Stomach smooth muscle (tissue), 2 donors: ENCODE measurements around the gene ZFPM1.
"Not testable (repeated sequence)": the region's sequence is repeated elsewhere in the genome, so short reads cannot be mapped to it uniquely, and the experiment has no call there.

Source experiments
- H3K27ac ChIP-seq: one replicate; pipeline ENCODE4 v1.7.0; 2013; ENCODE audit warnings: mild to moderate bottlenecking, low read length, inconsistent platforms
- H3K27me3 ChIP-seq, 2 donors: one replicate each; pipeline ENCODE4 v1.7.0; 2013; ENCODE audit warnings: low read length in 2 of 2; ENCODE audit not compliant: insufficient read depth in 2 of 2, control insufficient read depth in 1 of 2
- H3K36me3 ChIP-seq, 2 donors: one replicate each; pipeline ENCODE4 v1.7.0; 2013; ENCODE audit warnings: low read length in 2 of 2; ENCODE audit not compliant: control insufficient read depth in 2 of 2, insufficient read depth in 2 of 2
- H3K4me1 ChIP-seq: one replicate; pipeline ENCODE4 v1.7.0; 2013; ENCODE audit warnings: low read length; ENCODE audit not compliant: control insufficient read depth, insufficient read depth
- H3K4me3 ChIP-seq, 2 donors: one replicate each; pipeline ENCODE4 v1.7.0; 2013; ENCODE audit warnings: low read length in 2 of 2
- H3K9ac ChIP-seq, 2 donors: one replicate each; pipeline ENCODE4 v1.7.0; 2013; ENCODE audit warnings: low read length in 2 of 2, mild to moderate bottlenecking in 1 of 2
- H3K9me3 ChIP-seq, 2 donors: one replicate each; pipeline ENCODE4 v1.7.0; 2013; ENCODE audit warnings: low read length in 2 of 2; ENCODE audit not compliant: control insufficient read depth in 2 of 2
- donor health status: healthy.
- donor health status: Pancreatic carcinoma.

The ZFPM1 gene

GRCh38 chr16:88410297-88410968, 42.6 kb upstream of the ZFPM1 start:
- H3K36me3 ChIP-seq, H3K4me3 ChIP-seq, H3K9ac ChIP-seq, H3K9me3 ChIP-seq, H3K4me1 ChIP-seq, H3K27ac ChIP-seq, H3K27me3 ChIP-seq: not testable (repeated sequence)

GRCh38 chr16:88411951-88412576, 41.0 kb upstream of the ZFPM1 start:
- H3K27me3 ChIP-seq = no peaks in the 10 kb centered on the region
- H3K4me1 ChIP-seq = no peaks in the 10 kb centered on the region
- no peaks in the 10 kb centered on the region for H3K36me3 ChIP-seq
- H3K4me3 ChIP-seq = no peak overlapping the region
- H3K27ac ChIP-seq = no peak overlapping the region
- H3K9ac ChIP-seq = no peak overlapping the region
- no peaks in the 10 kb centered on the region for H3K9me3 ChIP-seq

- no peak overlapping the region for H3K9ac ChIP-seq
- no peaks in the 10 kb centered on the region for H3K36me3 ChIP-seq
Measured at GRCh38 chr16:88412766-88413165, 40.3 kb upstream of the ZFPM1 start.

GRCh38 chr16:88413231-88413630, 39.8 kb upstream of the ZFPM1 start:
- Histone ChIP-seq H3K4me1 (no peaks in the 10 kb centered on the region), H3K9ac (no peak overlapping the region), H3K27ac (no peak overlapping the region), H3K9me3 (no peaks in the 10 kb centered on the region), H3K27me3 (no peaks in the 10 kb centered on the region), H3K36me3 (no peaks in the 10 kb centered on the region), H3K4me3 (no peak overlapping the region)

More at GRCh38 chr16:88412766-88413165, 40.3 kb upstream of the ZFPM1 start:
- Histone ChIP-seq H3K4me1 (no peaks in the 10 kb centered on the region), H3K9me3 (no peaks in the 10 kb centered on the region), H3K4me3 (no peak overlapping the region), H3K27ac (no peak overlapping the region), H3K27me3 (no peaks in the 10 kb centered on the region)

- Histone ChIP-seq H3K4me1 (no peaks in the 10 kb centered on the region), H3K9me3 (no peaks in the 10 kb centered on the region), H3K27me3 (no peaks in the 10 kb centered on the region), H3K9ac (no peak overlapping the region), H3K27ac (no peak overlapping the region), H3K36me3 (no peaks in the 10 kb centered on the region), H3K4me3 (no peak overlapping the region)
Measured at GRCh38 chr16:88413631-88414030, 39.4 kb upstream of the ZFPM1 start.

- H3K4me1 ChIP-seq = no peaks in the 10 kb centered on the region
- H3K9ac ChIP-seq = no peak overlapping the region
- no peaks in the 10 kb centered on the region for H3K36me3 ChIP-seq
- H3K9me3 ChIP-seq = no peaks in the 10 kb centered on the region
- peaks cover 0 to 2% of the 10 kb centered on the region in 2 donors for H3K27me3 ChIP-seq
- H3K4me3 ChIP-seq = no peak overlapping the region
- no peak overlapping the region for H3K27ac ChIP-seq
Measured at GRCh38 chr16:88414521-88415380, 38.3 kb upstream of the ZFPM1 start.

GRCh38 chr16:88415381-88415705, 37.7 kb upstream of the ZFPM1 start:
- H3K4me1 ChIP-seq = no peaks in the 10 kb centered on the region
- H3K27me3 ChIP-seq = peaks cover 0 to 4% of the 10 kb centered on the region in 2 donors
- H3K27ac ChIP-seq = no peak overlapping the region
- no peak overlapping the region for H3K4me3 ChIP-seq
- no peaks in the 10 kb centered on the region for H3K36me3 ChIP-seq
- no peaks in the 10 kb centered on the region for H3K9me3 ChIP-seq
- no peak overlapping the region for H3K9ac ChIP-seq

GRCh38 chr16:88415713-88416323, 37.3 kb upstream of the ZFPM1 start:
- peaks cover 0 to 7% of the 10 kb centered on the region in 2 donors for H3K27me3 ChIP-seq
- no peaks in the 10 kb centered on the region for H3K9me3 ChIP-seq
- H3K4me1 ChIP-seq = no peaks in the 10 kb centered on the region

GRCh38 chr16:88416686-88417085, 36.4 kb upstream of the ZFPM1 start:
- H3K9me3 ChIP-seq = no peaks in the 10 kb centered on the region
- peaks cover 0 to 7% of the 10 kb centered on the region in 2 donors for H3K27me3 ChIP-seq
- H3K36me3 ChIP-seq = no peaks in the 10 kb centered on the region
- no peaks in the 10 kb centered on the region for H3K4me1 ChIP-seq
- H3K9ac ChIP-seq = no peak overlapping the region
- H3K27ac ChIP-seq = no peak overlapping the region
- no peak overlapping the region for H3K4me3 ChIP-seq

More at GRCh38 chr16:88415713-88416323, 37.3 kb upstream of the ZFPM1 start:
- no peak overlapping the region for H3K4me3 ChIP-seq
- H3K36me3 ChIP-seq = no peaks in the 10 kb centered on the region
- H3K27ac ChIP-seq = no peak overlapping the region
- H3K9ac ChIP-seq = no peak overlapping the region

- Histone ChIP-seq H3K27me3 (peaks cover 0 to 7% of the 10 kb centered on the region in 2 donors), H3K9ac (no peak overlapping the region), H3K4me3 (no peak overlapping the region), H3K27ac (no peak overlapping the region), H3K36me3 (no peaks in the 10 kb centered on the region), H3K9me3 (no peaks in the 10 kb centered on the region), H3K4me1 (no peaks in the 10 kb centered on the region)
Measured at GRCh38 chr16:88417684-88418476, 35.2 kb upstream of the ZFPM1 start.
